ENCODE data around the gene CLDN10. TPM values are rescaled to one million over a fixed set of nuclear protein-coding genes. Genes with fewer than 3 reads are reported as not detected.

CLDN10 gene
- total RNA-seq, 1 experiment from 2014 or later, result not detected

Other genes with a start within 250 kb of the CLDN10 start
- 15.7 and 16.8 TPM in 2 replicates for gene DZIP1, start 92.0 kb downstream of the CLDN10 start, total RNA-seq (2014; rRNA removed; shearing (Covaris generic))
- gene DNAJC3, start 124.4 kb downstream of the CLDN10 start, total RNA-seq (2014; rRNA removed; shearing (Covaris generic)), result 30.0 and 31.1 TPM in 2 replicates